HepG2 (cell line): Measurements from ENCODE around the gene FKBP5. TPM values are rescaled to one million over a fixed set of nuclear protein-coding genes. Genes with fewer than 3 reads are reported as not detected.

Experiments used
- HOXA5 ChIP-seq: sonication (generic); formaldehyde crosslinking; IDR thresholded peaks from 2 replicates; pipeline ENCODE4 v1.4.0; 2020; ENCODE audit warnings: missing genetic modification reagents
- MIER3 ChIP-seq: IDR thresholded peaks from 2 replicates; pipeline ENCODE4 v1.6.1; 2016; ENCODE audit warnings: missing compliant biosample characterization, borderline replicate concordance
- PBX3 ChIP-seq: sonication (generic); formaldehyde crosslinking; IDR thresholded peaks from 2 replicates; pipeline ENCODE4 v1.8.1; 2023; ENCODE audit warnings: missing genetic modification reagents, inconsistent platforms, borderline replicate concordance
- RNF219 ChIP-seq: sonication (generic); formaldehyde crosslinking; IDR thresholded peaks from 2 replicates; pipeline ENCODE4 v1.5.0; 2020; ENCODE audit warnings: mild to moderate bottlenecking, missing genetic modification reagents
- RXRA ChIP-seq: sonication (generic); formaldehyde crosslinking; IDR thresholded peaks from 2 replicates; pipeline ENCODE4 v1.5.1; 2020; ENCODE audit warnings: missing genetic modification reagents
- SIX1 ChIP-seq: sonication (generic); formaldehyde crosslinking; IDR thresholded peaks from 2 replicates; pipeline ENCODE4 v1.4.0; 2020; ENCODE audit warnings: missing genetic modification reagents, borderline replicate concordance
- ZNF24 ChIP-seq: fragments of 450-650 bp; IDR thresholded peaks from 2 replicates; pipeline ENCODE4 v1.6.1; 2017; ENCODE audit warnings: antibody characterized with exemption, mild to moderate bottlenecking
- ZNF598 ChIP-seq: sonication (generic); formaldehyde crosslinking; IDR thresholded peaks from 2 replicates; pipeline ENCODE4 v1.5.1; 2020; ENCODE audit warnings: mild to moderate bottlenecking, missing genetic modification reagents, borderline replicate concordance
- ZSCAN5A ChIP-seq: sonication (generic); formaldehyde crosslinking; IDR thresholded peaks from 2 replicates; pipeline ENCODE4 v1.8.0; 2022; ENCODE audit warnings: mild to moderate bottlenecking, missing genetic modification reagents, borderline replicate concordance
- polyA plus RNA-seq, 8 experiments: library from polyadenylated mRNA; depleted of rRNA in 3 of 8; stranded (reverse) in 7 of 8; unstranded in 1 of 8; fragments of >200 nt; fragmentation: Illumina TruSeq in 4 of 8; extraction: Trizol in 4 of 8; gene quantifications; 2 replicates each; pipeline versions ENCODE4 v1.2.1 to v1.2.3, GENCODE V29; 2011 to 2016; ENCODE audit warnings: low read depth in 4 of 8, missing spikeins in 1 of 8, mixed read lengths in 1 of 8; ENCODE audit not compliant: insufficient read depth in 1 of 8
- total RNA-seq, 5 experiments: library from RNA; depleted of rRNA; stranded (reverse); fragments of >200 nt; fragmentation: Illumina TruSeq; extraction: Trizol; gene quantifications; 2 replicates each; pipeline ENCODE4 v1.2.3, GENCODE V29; 2016; ENCODE audit warnings: low read depth in 1 of 5
- TF ChIP-seq, protein P1 (sequence below): IDR thresholded peaks from 2 replicates; pipeline ENCODE4 v1.6.1; 2018; ENCODE audit warnings: missing genetic modification reagents
- TF ChIP-seq, protein P2 (sequence below): sonication (generic); formaldehyde crosslinking; IDR thresholded peaks from 2 replicates; pipeline ENCODE4 v1.5.0; 2020; ENCODE audit warnings: missing genetic modification reagents
- TF ChIP-seq, protein P3 (sequence below): sonication (generic); formaldehyde crosslinking; IDR thresholded peaks from 2 replicates; pipeline ENCODE4 v1.5.1; 2020; ENCODE audit warnings: mild to moderate bottlenecking, missing genetic modification reagents, borderline replicate concordance
- TF ChIP-seq, protein P4 (sequence below): sonication (generic); formaldehyde crosslinking; IDR thresholded peaks from 2 replicates; pipeline ENCODE4 v1.4.0; 2020; ENCODE audit warnings: missing genetic modification reagents, mild to moderate bottlenecking, borderline replicate concordance

FKBP5 gene
- total and polyA plus RNA-seq, 2 of the 13 experiments (the other 11 are each of a cell fraction or from before 2014, with no cell fraction given) = 8.0 to 17.4 TPM

DNA sequence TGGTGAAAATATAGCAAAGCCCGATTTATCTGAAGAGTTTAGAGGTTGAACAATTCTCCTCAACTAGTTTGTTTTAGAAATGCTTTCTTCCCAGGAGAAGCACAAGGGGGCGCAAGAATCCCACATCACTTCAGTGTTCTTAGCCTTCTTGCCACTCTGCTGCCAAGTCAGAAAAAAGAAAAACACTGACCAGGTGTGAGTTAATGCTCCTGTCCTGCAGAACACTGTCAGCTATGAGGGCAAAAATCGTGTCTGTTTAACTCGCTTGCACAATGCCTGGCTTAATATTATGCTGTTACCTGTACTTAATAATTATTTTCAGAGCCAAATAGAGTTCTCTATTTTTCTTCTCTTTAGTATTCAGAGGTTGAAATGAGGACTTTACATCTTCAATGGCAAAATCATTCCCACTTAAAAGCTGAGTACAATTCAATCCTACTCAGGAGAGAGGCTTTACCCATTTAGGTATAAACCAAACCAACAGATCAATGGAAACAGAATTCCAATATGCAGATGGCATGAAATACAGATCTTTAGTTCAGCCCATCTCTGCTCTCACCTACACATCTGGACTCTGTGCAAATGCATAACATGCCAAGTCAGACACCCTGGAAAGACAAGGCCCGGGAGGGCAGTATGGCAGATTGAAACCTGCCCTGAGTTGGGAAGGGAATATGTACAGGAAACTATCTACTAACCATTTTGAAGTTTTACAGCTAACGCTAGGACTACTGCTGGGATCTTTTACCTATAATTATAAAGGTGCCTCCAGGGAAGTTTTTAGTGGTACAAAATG is 104.6 kb downstream of the FKBP5 start (continued):
- no peak for TF ChIP-seq ZSCAN5A (CRISPR knock-in tag)
- TF ChIP-seq, protein P1, sequence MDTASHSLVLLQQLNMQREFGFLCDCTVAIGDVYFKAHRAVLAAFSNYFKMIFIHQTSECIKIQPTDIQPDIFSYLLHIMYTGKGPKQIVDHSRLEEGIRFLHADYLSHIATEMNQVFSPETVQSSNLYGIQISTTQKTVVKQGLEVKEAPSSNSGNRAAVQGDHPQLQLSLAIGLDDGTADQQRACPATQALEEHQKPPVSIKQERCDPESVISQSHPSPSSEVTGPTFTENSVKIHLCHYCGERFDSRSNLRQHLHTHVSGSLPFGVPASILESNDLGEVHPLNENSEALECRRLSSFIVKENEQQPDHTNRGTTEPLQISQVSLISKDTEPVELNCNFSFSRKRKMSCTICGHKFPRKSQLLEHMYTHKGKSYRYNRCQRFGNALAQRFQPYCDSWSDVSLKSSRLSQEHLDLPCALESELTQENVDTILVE (CRISPR knock-in tag) = 0 out of 2 replicates have a peak, but pooled peaks have one; percentile 42
- TF ChIP-seq, protein P2, sequence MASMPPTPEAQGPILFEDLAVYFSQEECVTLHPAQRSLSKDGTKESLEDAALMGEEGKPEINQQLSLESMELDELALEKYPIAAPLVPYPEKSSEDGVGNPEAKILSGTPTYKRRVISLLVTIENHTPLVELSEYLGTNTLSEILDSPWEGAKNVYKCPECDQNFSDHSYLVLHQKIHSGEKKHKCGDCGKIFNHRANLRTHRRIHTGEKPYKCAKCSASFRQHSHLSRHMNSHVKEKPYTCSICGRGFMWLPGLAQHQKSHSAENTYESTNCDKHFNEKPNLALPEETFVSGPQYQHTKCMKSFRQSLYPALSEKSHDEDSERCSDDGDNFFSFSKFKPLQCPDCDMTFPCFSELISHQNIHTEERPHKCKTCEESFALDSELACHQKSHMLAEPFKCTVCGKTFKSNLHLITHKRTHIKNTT (CRISPR knock-in tag) = no peak
- no peak for TF ChIP-seq ZNF598 (CRISPR knock-in tag)
- peak; percentile 61; the same call in 1 of the 2 replicates for TF ChIP-seq HOXA5 (CRISPR knock-in tag)
- TF ChIP-seq SIX1 (CRISPR knock-in tag) = no peak
- no peak for TF ChIP-seq RNF219
- no peak for TF ChIP-seq RXRA (CRISPR knock-in tag)
- TF ChIP-seq ZNF24 = no peak
- TF ChIP-seq, protein P3, sequence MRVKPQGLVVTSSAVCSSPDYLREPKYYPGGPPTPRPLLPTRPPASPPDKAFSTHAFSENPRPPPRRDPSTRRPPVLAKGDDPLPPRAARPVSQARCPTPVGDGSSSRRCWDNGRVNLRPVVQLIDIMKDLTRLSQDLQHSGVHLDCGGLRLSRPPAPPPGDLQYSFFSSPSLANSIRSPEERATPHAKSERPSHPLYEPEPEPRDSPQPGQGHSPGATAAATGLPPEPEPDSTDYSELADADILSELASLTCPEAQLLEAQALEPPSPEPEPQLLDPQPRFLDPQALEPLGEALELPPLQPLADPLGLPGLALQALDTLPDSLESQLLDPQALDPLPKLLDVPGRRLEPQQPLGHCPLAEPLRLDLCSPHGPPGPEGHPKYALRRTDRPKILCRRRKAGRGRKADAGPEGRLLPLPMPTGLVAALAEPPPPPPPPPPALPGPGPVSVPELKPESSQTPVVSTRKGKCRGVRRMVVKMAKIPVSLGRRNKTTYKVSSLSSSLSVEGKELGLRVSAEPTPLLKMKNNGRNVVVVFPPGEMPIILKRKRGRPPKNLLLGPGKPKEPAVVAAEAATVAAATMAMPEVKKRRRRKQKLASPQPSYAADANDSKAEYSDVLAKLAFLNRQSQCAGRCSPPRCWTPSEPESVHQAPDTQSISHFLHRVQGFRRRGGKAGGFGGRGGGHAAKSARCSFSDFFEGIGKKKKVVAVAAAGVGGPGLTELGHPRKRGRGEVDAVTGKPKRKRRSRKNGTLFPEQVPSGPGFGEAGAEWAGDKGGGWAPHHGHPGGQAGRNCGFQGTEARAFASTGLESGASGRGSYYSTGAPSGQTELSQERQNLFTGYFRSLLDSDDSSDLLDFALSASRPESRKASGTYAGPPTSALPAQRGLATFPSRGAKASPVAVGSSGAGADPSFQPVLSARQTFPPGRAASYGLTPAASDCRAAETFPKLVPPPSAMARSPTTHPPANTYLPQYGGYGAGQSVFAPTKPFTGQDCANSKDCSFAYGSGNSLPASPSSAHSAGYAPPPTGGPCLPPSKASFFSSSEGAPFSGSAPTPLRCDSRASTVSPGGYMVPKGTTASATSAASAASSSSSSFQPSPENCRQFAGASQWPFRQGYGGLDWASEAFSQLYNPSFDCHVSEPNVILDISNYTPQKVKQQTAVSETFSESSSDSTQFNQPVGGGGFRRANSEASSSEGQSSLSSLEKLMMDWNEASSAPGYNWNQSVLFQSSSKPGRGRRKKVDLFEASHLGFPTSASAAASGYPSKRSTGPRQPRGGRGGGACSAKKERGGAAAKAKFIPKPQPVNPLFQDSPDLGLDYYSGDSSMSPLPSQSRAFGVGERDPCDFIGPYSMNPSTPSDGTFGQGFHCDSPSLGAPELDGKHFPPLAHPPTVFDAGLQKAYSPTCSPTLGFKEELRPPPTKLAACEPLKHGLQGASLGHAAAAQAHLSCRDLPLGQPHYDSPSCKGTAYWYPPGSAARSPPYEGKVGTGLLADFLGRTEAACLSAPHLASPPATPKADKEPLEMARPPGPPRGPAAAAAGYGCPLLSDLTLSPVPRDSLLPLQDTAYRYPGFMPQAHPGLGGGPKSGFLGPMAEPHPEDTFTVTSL = no peak
- TF ChIP-seq, protein P4, sequence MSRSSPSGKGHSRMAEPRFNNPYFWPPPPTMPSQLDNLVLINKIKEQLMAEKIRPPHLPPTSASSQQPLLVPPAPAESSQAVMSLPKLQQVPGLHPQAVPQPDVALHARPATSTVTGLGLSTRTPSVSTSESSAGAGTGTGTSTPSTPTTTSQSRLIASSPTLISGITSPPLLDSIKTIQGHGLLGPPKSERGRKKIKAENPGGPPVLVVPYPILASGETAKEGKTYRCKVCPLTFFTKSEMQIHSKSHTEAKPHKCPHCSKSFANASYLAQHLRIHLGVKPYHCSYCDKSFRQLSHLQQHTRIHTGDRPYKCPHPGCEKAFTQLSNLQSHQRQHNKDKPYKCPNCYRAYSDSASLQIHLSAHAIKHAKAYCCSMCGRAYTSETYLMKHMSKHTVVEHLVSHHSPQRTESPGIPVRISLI (CRISPR knock-in tag) = peak; percentile 69; the same call in 1 of the 2 replicates
- TF ChIP-seq PBX3 = no peak
- no peak for TF ChIP-seq MIER3
